ENCODE measurements around the gene CTNNBL1.

Gene CTNNBL1

GRCh38 chr20:37745553-37745952, 51.7 kb downstream of the CTNNBL1 start:
- TF ChIP-seq CTCF (IDR thresholded peaks at IDR 0.05; ENCODE audit: borderline replicate concordance, control extremely low read depth, extremely low read depth, insufficient read depth, missing control alignments) = no peak
- no peak for DNase-seq (ENCODE audit: low spot score)
- in situ Hi-C loops (cut with MboI; ENCODE audit: low sequenced_read_pairs, unreplicated experiment) = no loop called here

GRCh38 chr20:37748015-37748414, 54.2 kb downstream of the CTNNBL1 start:
- no peak for DNase-seq (ENCODE audit: low spot score)
- in situ Hi-C loops (cut with MboI; ENCODE audit: low sequenced_read_pairs, unreplicated experiment) = no loop called here
- no peak for TF ChIP-seq CTCF (IDR thresholded peaks at IDR 0.05; ENCODE audit: borderline replicate concordance, control extremely low read depth, extremely low read depth, insufficient read depth, missing control alignments)

- no peak for DNase-seq (ENCODE audit: low spot score)
- TF ChIP-seq CTCF (IDR thresholded peaks at IDR 0.05; ENCODE audit: borderline replicate concordance, control extremely low read depth, extremely low read depth, insufficient read depth, missing control alignments) = no peak
- in situ Hi-C loops (cut with MboI; ENCODE audit: low sequenced_read_pairs, unreplicated experiment) = no loop called here
Measured at GRCh38 chr20:37749218-37749617, 55.4 kb downstream of the CTNNBL1 start.

GRCh38 chr20:37749620-37750403, 56.0 kb downstream of the CTNNBL1 start:
- TF ChIP-seq CTCF (IDR thresholded peaks at IDR 0.05; ENCODE audit: borderline replicate concordance, control extremely low read depth, extremely low read depth, insufficient read depth, missing control alignments) = no peak
- DNase-seq (ENCODE audit: low spot score) = no peak
- in situ Hi-C loops (cut with MboI; ENCODE audit: low sequenced_read_pairs, unreplicated experiment) = no loop called here

GRCh38 chr20:37755665-37756064, 61.8 kb downstream of the CTNNBL1 start:
- in situ Hi-C loops (cut with MboI; ENCODE audit: low sequenced_read_pairs, unreplicated experiment) = no loop called here
- no peak for TF ChIP-seq CTCF (IDR thresholded peaks at IDR 0.05; ENCODE audit: borderline replicate concordance, control extremely low read depth, extremely low read depth, insufficient read depth, missing control alignments)
- no peak for DNase-seq (ENCODE audit: low spot score)

- DNase-seq (ENCODE audit: low spot score) = no peak
- TF ChIP-seq CTCF (IDR thresholded peaks at IDR 0.05; ENCODE audit: borderline replicate concordance, control extremely low read depth, extremely low read depth, insufficient read depth, missing control alignments) = no peak
- in situ Hi-C loops (cut with MboI; ENCODE audit: low sequenced_read_pairs, unreplicated experiment) = no loop called here
Measured at GRCh38 chr20:37756234-37756633, 62.4 kb downstream of the CTNNBL1 start.

All from GM13976 (cell line).